GM12865 (cell line): ENCODE measurements around the gene GABBR2.

ENCODE experiments used
- DNase-seq: peaks from one replicate; pipeline ENCODE4 v3.0.0; 2010; ENCODE audit warnings: low read depth
- H3K4me3 ChIP-seq: 2 replicates; pipeline ENCODE4 v1.5.1; 2011; ENCODE audit warnings: mild to moderate bottlenecking, low read depth, low read length, control low read depth
- TF ChIP-seq, protein P1 (sequence below): IDR thresholded peaks from 2 replicates; pipeline ENCODE4 v1.5.1; 2011; ENCODE audit warnings: low read length, control low read depth, low read depth, inconsistent platforms; ENCODE audit not compliant: insufficient read depth; ENCODE audit errors: missing control alignments

The GABBR2 gene

DNA sequence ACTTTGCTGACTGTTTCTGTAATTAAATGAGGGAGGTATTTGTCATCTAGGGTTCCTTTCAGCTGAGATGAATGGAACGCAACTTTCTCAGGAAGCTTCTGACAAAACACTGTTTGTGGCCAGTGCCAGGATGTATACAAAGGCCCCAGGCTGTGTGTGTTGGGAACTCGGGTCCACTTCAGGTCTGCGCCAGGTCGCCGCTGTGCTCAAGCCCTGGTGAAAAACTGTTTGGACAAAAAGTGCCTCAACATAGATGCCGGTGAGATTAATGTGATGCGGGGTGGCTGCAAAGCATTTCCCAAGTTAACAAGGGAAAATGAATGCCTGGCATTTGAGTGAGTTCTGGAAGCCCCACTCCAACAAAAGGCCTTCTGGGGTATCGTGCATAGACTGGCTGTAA is 156.4 kb downstream of the GABBR2 start:
- TF ChIP-seq, protein P1, sequence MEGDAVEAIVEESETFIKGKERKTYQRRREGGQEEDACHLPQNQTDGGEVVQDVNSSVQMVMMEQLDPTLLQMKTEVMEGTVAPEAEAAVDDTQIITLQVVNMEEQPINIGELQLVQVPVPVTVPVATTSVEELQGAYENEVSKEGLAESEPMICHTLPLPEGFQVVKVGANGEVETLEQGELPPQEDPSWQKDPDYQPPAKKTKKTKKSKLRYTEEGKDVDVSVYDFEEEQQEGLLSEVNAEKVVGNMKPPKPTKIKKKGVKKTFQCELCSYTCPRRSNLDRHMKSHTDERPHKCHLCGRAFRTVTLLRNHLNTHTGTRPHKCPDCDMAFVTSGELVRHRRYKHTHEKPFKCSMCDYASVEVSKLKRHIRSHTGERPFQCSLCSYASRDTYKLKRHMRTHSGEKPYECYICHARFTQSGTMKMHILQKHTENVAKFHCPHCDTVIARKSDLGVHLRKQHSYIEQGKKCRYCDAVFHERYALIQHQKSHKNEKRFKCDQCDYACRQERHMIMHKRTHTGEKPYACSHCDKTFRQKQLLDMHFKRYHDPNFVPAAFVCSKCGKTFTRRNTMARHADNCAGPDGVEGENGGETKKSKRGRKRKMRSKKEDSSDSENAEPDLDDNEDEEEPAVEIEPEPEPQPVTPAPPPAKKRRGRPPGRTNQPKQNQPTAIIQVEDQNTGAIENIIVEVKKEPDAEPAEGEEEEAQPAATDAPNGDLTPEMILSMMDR: no peak
- H3K4me3 ChIP-seq: no peak overlapping the region
- no peak for DNase-seq

GRCh38 chr9:98551511-98552286 is 157.0 kb downstream of the GABBR2 start:
- TF ChIP-seq, protein P1: no peak
- H3K4me3 ChIP-seq: no peak overlapping the region
- no peak for DNase-seq

DNA sequence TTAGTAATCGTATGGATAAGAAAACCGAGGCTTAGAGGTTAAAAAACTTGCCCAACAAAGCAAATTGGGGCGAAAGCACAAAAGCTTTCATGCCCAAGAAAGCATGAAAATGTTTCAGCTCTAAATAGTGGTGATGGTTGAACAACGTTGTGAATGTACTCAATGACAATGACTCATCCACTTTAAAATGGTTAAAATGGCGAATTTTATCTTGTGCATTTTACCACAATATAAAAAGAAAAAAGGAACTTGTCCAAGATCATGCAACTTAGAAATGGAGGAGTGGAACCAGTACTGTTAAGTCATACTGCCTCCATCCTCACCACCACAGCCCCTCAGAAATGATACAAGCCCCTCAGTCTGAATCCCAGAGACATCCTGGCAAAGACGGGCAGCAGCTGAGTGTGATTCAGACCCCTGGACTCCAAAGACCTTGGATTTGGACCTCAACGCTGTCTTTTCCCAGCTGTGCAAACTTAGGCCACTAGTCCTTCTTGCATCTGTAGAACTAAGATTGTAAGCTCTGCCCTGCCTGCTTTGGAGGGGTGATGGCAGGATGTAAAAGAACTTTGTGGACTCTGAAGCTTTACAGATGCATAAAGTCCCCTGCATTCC is 158.4 kb downstream of the GABBR2 start:
- TF ChIP-seq, protein P1: no peak
- DNase-seq: no peak
- no peak overlapping the region for H3K4me3 ChIP-seq

- H3K4me3 ChIP-seq: no peak overlapping the region
- TF ChIP-seq, protein P1: no peak
- no peak for DNase-seq
Measured at GRCh38 chr9:98549401-98549800, 159.3 kb downstream of the GABBR2 start.

GRCh38 chr9:98547606-98548005 is 161.1 kb downstream of the GABBR2 start:
- no peak for DNase-seq
- TF ChIP-seq, protein P1: no peak
- H3K4me3 ChIP-seq: no peak overlapping the region

- no peak for DNase-seq
- H3K4me3 ChIP-seq: no peak overlapping the region
- TF ChIP-seq, protein P1: no peak
Measured at GRCh38 chr9:98545021-98545420, 163.7 kb downstream of the GABBR2 start.
